ENCODE measurements around the gene KCNQ1.

The KCNQ1 gene

GRCh38 chr11:2402106-2402505 is 42.7 kb upstream of the KCNQ1 start:
- Histone ChIP-seq H3K9me3 (ENCODE audit: severe bottlenecking) (no peaks in the 10 kb centered on the region), H3K4me3 (ENCODE audit: low read depth, low read length) (no peak overlapping the region), H3K27me3 (ENCODE audit: insufficient read depth, low read depth, severe bottlenecking) (no peaks in the 10 kb centered on the region), H3K27ac (no peak overlapping the region), H3K36me3 (peaks cover 29% of the 10 kb centered on the region)
- DNase-seq = no peak
- no peak for TF ChIP-seq CTCF (IDR thresholded peaks at IDR 0.05; ENCODE audit: low read depth, low read length)

- DNase-seq = no peak
- TF ChIP-seq CTCF (IDR thresholded peaks at IDR 0.05; ENCODE audit: low read depth, low read length) = no peak
- Histone ChIP-seq H3K4me3 (ENCODE audit: low read depth, low read length) (no peak overlapping the region), H3K27ac (no peak overlapping the region), H3K9me3 (ENCODE audit: severe bottlenecking) (no peaks in the 10 kb centered on the region), H3K36me3 (peaks cover 25% of the 10 kb centered on the region), H3K27me3 (ENCODE audit: insufficient read depth, low read depth, severe bottlenecking) (no peaks in the 10 kb centered on the region)
These were observed 41.7 kb upstream of the KCNQ1 start for GRCh38 chr11:2402890-2403645.

- Histone ChIP-seq H3K4me3 (ENCODE audit: low read depth, low read length) (no peak overlapping the region), H3K27ac (no peak overlapping the region), H3K9me3 (ENCODE audit: severe bottlenecking) (no peaks in the 10 kb centered on the region), H3K27me3 (ENCODE audit: insufficient read depth, low read depth, severe bottlenecking) (no peaks in the 10 kb centered on the region), H3K36me3 (peaks cover 25% of the 10 kb centered on the region)
- DNase-seq = no peak
- no peak for TF ChIP-seq CTCF (IDR thresholded peaks at IDR 0.05; ENCODE audit: low read depth, low read length)
These were observed 40.0 kb upstream of the KCNQ1 start for GRCh38 chr11:2404735-2405196.

GRCh38 chr11:2406451-2406850 is 38.4 kb upstream of the KCNQ1 start:
- DNase-seq = no peak

GRCh38 chr11:2406878-2407410 is 37.9 kb upstream of the KCNQ1 start:
- Histone ChIP-seq H3K36me3 (peaks cover 19% of the 10 kb centered on the region), H3K9me3 (ENCODE audit: severe bottlenecking) (no peaks in the 10 kb centered on the region), H3K27me3 (ENCODE audit: insufficient read depth, low read depth, severe bottlenecking) (no peaks in the 10 kb centered on the region), H3K4me3 (ENCODE audit: low read depth, low read length) (no peak overlapping the region), H3K27ac (no peak overlapping the region)
- no peak for TF ChIP-seq CTCF (IDR thresholded peaks at IDR 0.05; ENCODE audit: low read depth, low read length)
- no peak for DNase-seq

More at GRCh38 chr11:2406451-2406850, 38.4 kb upstream of the KCNQ1 start:
- H3K9me3 ChIP-seq (ENCODE audit: severe bottlenecking) = no peaks in the 10 kb centered on the region
- H3K36me3 ChIP-seq = peaks cover 21% of the 10 kb centered on the region
- H3K4me3 ChIP-seq (ENCODE audit: low read depth, low read length) = no peak overlapping the region
- no peaks in the 10 kb centered on the region for H3K27me3 ChIP-seq (ENCODE audit: insufficient read depth, low read depth, severe bottlenecking)
- H3K27ac ChIP-seq = no peak overlapping the region
- no peak for TF ChIP-seq CTCF (IDR thresholded peaks at IDR 0.05; ENCODE audit: low read depth, low read length)
